Measurements from ENCODE around the gene KRT85.

- TF ChIP-seq JUNB (IDR thresholded peaks at IDR 0.05) (no peak), POLR2A (IDR thresholded peaks at IDR 0.05; ENCODE audit: low read length) (no peak)
- TF ChIP-seq, protein P1, sequence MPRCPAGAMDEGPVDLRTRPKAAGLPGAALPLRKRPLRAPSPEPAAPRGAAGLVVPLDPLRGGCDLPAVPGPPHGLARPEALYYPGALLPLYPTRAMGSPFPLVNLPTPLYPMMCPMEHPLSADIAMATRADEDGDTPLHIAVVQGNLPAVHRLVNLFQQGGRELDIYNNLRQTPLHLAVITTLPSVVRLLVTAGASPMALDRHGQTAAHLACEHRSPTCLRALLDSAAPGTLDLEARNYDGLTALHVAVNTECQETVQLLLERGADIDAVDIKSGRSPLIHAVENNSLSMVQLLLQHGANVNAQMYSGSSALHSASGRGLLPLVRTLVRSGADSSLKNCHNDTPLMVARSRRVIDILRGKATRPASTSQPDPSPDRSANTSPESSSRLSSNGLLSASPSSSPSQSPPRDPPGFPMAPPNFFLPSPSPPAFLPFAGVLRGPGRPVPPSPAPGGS (IDR thresholded peaks at IDR 0.05): no peak
These were observed 13.5 kb downstream of the KRT85 start for GRCh38 chr12:52353766-52354165.
